ENCODE measurements around the gene HOXD8.
A peak's percentile ranks its signal among the peaks of the same experiment; 100 is the strongest.

Gene HOXD8

GRCh38 chr2:176097820-176098365, 31.6 kb upstream of the HOXD8 start:
- peaks cover 6% of the 10 kb centered on the region for H3K4me1 ChIP-seq (ENCODE audit: control insufficient read depth, insufficient read depth, low read length)
- H3K9me3 ChIP-seq (ENCODE audit: control insufficient read depth, insufficient read depth, low read depth, low read length), result no peaks in the 10 kb centered on the region
- ChIA-PET CTCF (interaction anchor here (0.6 to 4.3 kb wide), 34 partner anchors 8 to 1400 kb away, joined by 3 to 33 read pairs (median 4); no protein-coding TSS in a partner anchor), POLR2A (interaction anchor here (0.8 to 6.7 kb wide), 5 partner anchors 8 to 1092 kb away, joined by 3 to 75 read pairs (median 9); partner anchors contain the start of genes CHN1 and HOXD11)
- H3K27ac ChIP-seq (ENCODE audit: extremely low read depth, low read depth, low read length), result peak overlapping the region; percentile 85
- peak; percentile 10 for TF ChIP-seq ZBTB17 (tag by site-specific recombination; IDR thresholded peaks at IDR 0.05)
- no peak for TF ChIP-seq ZNF350 (tag by site-specific recombination; IDR thresholded peaks at IDR 0.05)
- TF ChIP-seq ZNF175 (tag by site-specific recombination; IDR thresholded peaks at IDR 0.05), result no peak
- TF ChIP-seq RBAK (tag by site-specific recombination; IDR thresholded peaks at IDR 0.05), result no peak
- peak; percentile 75; the same call in 1 of the 2 replicates for TF ChIP-seq ZNF366 (tag by site-specific recombination; conservative IDR thresholded peaks at IDR 0.05)
- TF ChIP-seq SP7 (tag by site-specific recombination; IDR thresholded peaks at IDR 0.05), result 0 out of 2 replicates have a peak, but pooled peaks have one; percentile 5
- TF ChIP-seq PRDM1 (tag by site-specific recombination; IDR thresholded peaks at IDR 0.05), result 0 out of 2 replicates have a peak, but pooled peaks have one; percentile 1
- peak; percentile 84 for TF ChIP-seq ZNF341 (tag by site-specific recombination; IDR thresholded peaks at IDR 0.05; ENCODE audit: low read depth)
- 0 out of 2 replicates have a peak, but pooled peaks have one; percentile 5 for TF ChIP-seq ZBTB10 (tag by site-specific recombination; IDR thresholded peaks at IDR 0.05)
- peak; percentile 35; the same call in 1 of the 2 replicates for TF ChIP-seq ZNF398 (tag by site-specific recombination; IDR thresholded peaks at IDR 0.05)
- peaks cover 0 to 16% of the 10 kb centered on the region in 2 experiments; a peak in 1 of 3 replicates for H3K36me3 ChIP-seq (ENCODE audit: control insufficient read depth in 2 of 2, insufficient read depth in 1 of 2, low read length in 2 of 2)
- peak overlapping the region; percentile 31 for H3K4me3 ChIP-seq (ENCODE audit: low read depth, low read length)

DNA sequence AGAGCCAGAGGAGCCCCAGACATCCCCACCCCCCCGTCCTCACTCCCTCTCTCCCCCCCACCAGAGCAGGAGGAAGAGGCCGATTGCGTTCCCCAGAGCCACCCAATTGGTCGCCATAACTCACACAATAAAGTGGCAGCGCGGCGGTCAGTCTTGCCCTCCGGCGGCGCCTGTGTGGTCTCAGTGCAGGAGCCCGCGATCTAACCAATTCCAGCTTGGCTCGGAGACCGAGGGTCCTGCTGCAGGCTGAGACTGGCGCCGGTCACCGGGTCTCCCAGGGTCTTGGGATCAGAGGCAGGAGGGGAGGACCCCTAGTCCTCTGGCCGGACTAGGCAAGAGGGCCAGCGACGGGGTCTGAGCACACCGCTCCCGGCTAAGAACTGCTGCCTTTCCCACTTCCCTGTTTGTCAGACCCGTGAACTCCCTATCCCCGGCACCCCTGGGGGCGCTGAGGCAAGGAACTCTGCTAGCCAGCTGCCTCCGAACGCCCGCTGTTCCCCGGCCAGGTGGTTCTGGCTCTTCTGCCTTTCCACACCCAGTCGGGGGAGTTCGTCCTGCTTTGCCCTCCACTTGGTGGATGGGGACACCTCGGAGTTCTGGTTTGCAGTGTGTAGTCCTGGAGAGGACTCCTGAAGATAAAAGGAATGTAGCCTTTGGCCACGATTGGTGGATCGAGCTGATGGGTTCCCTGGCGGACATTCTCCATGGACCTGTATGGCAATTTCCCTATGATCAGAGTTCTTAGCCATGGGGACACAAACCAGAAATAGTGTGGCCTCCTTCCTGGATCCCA, 30.9 kb upstream of the HOXD8 start:
- POLR2A ChIA-PET, result interaction anchor here (1.3 to 6.7 kb wide), 3 partner anchors 7 to 10 kb away, joined by 3 to 75 read pairs (median 10); partner anchors contain the start of gene HOXD11
- Histone ChIP-seq H3K36me3 (ENCODE audit: control insufficient read depth in 2 of 2, insufficient read depth in 1 of 2, low read length in 2 of 2) (peaks cover 0 to 16% of the 10 kb centered on the region in 2 experiments; a peak in 1 of 3 replicates), H3K4me1 (ENCODE audit: control insufficient read depth, insufficient read depth, low read length) (peaks cover 8% of the 10 kb centered on the region), H3K9me3 (ENCODE audit: control insufficient read depth, insufficient read depth, low read depth, low read length) (no peaks in the 10 kb centered on the region), H3K27ac (ENCODE audit: extremely low read depth, low read depth, low read length) (no peak overlapping the region), H3K4me3 (ENCODE audit: low read depth, low read length) (no peak overlapping the region)
- CTCF ChIA-PET, result interaction anchor here (0.6 to 4.3 kb wide), 20 partner anchors 8 to 1327 kb away, joined by 3 to 33 read pairs (median 5); no protein-coding TSS in a partner anchor
- TF ChIP-seq ZNF302 (tag by site-specific recombination; IDR thresholded peaks at IDR 0.05; ENCODE audit: low read depth) (no peak), SP3 (tag by site-specific recombination; IDR thresholded peaks at IDR 0.05) (no peak), ZNF521 (tag by site-specific recombination; IDR thresholded peaks at IDR 0.05) (no peak), ZNF157 (tag by site-specific recombination; IDR thresholded peaks at IDR 0.05) (no peak), ATF2 (tag by site-specific recombination; IDR thresholded peaks at IDR 0.05; ENCODE audit: low read depth) (no peak), EGR2 (tag by site-specific recombination; IDR thresholded peaks at IDR 0.05; ENCODE audit: low read depth) (no peak), ZNF518A (tag by site-specific recombination; conservative IDR thresholded peaks at IDR 0.05; ENCODE audit: low read depth) (no peak), ZBTB1 (tag by site-specific recombination; IDR thresholded peaks at IDR 0.05) (no peak), HOXD13 (CRISPR knock-in tag; IDR thresholded peaks at IDR 0.05; ENCODE audit: borderline replicate concordance) (no peak), ZNF335 (tag by site-specific recombination; conservative IDR thresholded peaks at IDR 0.05) (no peak), ZNF214 (tag by site-specific recombination; IDR thresholded peaks at IDR 0.05; ENCODE audit: borderline replicate concordance) (no peak)
